Body of pancreas (tissue), 4 donors: ENCODE results near the gene PDLIM5. TPM values are rescaled to one million over a fixed set of nuclear protein-coding genes. Genes with fewer than 3 reads are reported as not detected.

ENCODE experiments used
- ATAC-seq: fragments of 150-250 bp; one replicate; pipeline ENCODE4 v1.9.1; 2016
- DNase-seq, 4 donors: peaks; one replicate each; pipeline ENCODE4 v3.0.0-alpha.2; 2019
- H3K27ac ChIP-seq, 4 donors: fragments of 200-600 bp; sonication (generic); 1 replicate in 3 of 4; 2 replicates in 1 of 4; pipeline versions ENCODE4 v1.5.1 to v1.6.1; 2016 to 2019; ENCODE audit warnings: mild to moderate bottlenecking in 1 of 4, mixed read lengths in 1 of 4, moderate library complexity in 1 of 4
- H3K27me3 ChIP-seq, 2 donors: fragments of 200-600 bp; sonication (generic); one replicate each; pipeline ENCODE4 v1.6.0; 2016; ENCODE audit warnings: mild to moderate bottlenecking in 1 of 2
- H3K36me3 ChIP-seq, 2 donors: fragments of 200-600 bp; sonication (generic); replicated peaks in 1 of 2; 2 replicates each; pipeline ENCODE4 v1.5.1; 2016; ENCODE audit warnings: low read depth in 2 of 2; ENCODE audit not compliant: insufficient read depth in 1 of 2
- H3K4me1 ChIP-seq: fragments of 200-600 bp; sonication (generic); one replicate; pipeline ENCODE4 v1.6.0; 2016
- H3K4me3 ChIP-seq, 2 donors: fragments of 200-600 bp; sonication (generic); 1 replicate in 1 of 2; 2 replicates in 1 of 2; pipeline ENCODE4 v1.5.1; 2016 to 2019
- H3K9me3 ChIP-seq, 3 donors: fragments of 200-600 bp; sonication (generic); 1 replicate in 2 of 3; 2 replicates in 1 of 3; pipeline ENCODE4 v1.5.1; 2016
- POLR2A ChIP-seq, 3 donors: fragments of 450-650 bp; IDR thresholded peaks; one replicate each; pipeline ENCODE4 v1.6.1; 2016; ENCODE audit warnings: antibody characterized with exemption in 3 of 3, mild to moderate bottlenecking in 2 of 3
- WGBS, 2 donors: methylation state at CpG; one replicate each; pipeline ENCODE4 v1.1.5; 2017; 5-methylcytosine and 5-hydroxymethylcytosine counted together
- intact Hi-C: fragments of 100-400 bp; cut with DNase I; formaldehyde crosslinking; loops from one replicate; pipeline ENCODE4 v1.15.1; 2023
- total RNA-seq, 2 donors: library from RNA; depleted of rRNA; stranded (reverse); fragments of >200 nt; gene quantifications; one replicate each; pipeline ENCODE4 v1.1.0, GENCODE V29; 2016
- TF ChIP-seq, protein P1 (sequence below), 7 experiments: fragments of 450-650 bp in 4 of 7; fragments of 200-600 bp in 3 of 7; sonication (generic) in 3 of 7; IDR thresholded peaks; one replicate each; pipeline ENCODE4 v1.5.1; 2016 to 2019; ENCODE audit warnings: antibody characterized with exemption in 7 of 7

Gene PDLIM5
- total RNA-seq, 2 donors from 2014 or later, result 44.2 to 70.3 TPM

- whole genome bisulfite sequencing, 2 donors, result 25 to 37% methylated on average over 5 of the region's 5 CpGs
- H3K4me1 ChIP-seq, result peaks cover 42% of the 10 kb centered on the region
- peak; percentile 64 for ATAC-seq
- no peak for DNase-seq
- H3K4me3 ChIP-seq, result no peak overlapping the region
- H3K9me3 ChIP-seq, result no peaks in the 10 kb centered on the region
- H3K36me3 ChIP-seq, result no peaks in the 10 kb centered on the region
- H3K27me3 ChIP-seq, result no peaks in the 10 kb centered on the region
- no peak for TF ChIP-seq POLR2A (IDR thresholded peaks at IDR 0.05)
- TF ChIP-seq, protein P1, sequence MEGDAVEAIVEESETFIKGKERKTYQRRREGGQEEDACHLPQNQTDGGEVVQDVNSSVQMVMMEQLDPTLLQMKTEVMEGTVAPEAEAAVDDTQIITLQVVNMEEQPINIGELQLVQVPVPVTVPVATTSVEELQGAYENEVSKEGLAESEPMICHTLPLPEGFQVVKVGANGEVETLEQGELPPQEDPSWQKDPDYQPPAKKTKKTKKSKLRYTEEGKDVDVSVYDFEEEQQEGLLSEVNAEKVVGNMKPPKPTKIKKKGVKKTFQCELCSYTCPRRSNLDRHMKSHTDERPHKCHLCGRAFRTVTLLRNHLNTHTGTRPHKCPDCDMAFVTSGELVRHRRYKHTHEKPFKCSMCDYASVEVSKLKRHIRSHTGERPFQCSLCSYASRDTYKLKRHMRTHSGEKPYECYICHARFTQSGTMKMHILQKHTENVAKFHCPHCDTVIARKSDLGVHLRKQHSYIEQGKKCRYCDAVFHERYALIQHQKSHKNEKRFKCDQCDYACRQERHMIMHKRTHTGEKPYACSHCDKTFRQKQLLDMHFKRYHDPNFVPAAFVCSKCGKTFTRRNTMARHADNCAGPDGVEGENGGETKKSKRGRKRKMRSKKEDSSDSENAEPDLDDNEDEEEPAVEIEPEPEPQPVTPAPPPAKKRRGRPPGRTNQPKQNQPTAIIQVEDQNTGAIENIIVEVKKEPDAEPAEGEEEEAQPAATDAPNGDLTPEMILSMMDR (IDR thresholded peaks at IDR 0.05), result no peak
- intact Hi-C loops, result no loop called here
- peak overlapping the region in 3 of 4 donors; percentile 19 to 61 (median 28) for H3K27ac ChIP-seq
Measured at GRCh38 chr4:94534401-94535312, 82.9 kb downstream of the PDLIM5 start.

GRCh38 chr4:94536049-94536448 lies 84.3 kb downstream of the PDLIM5 start:
- peaks cover 46% of the 10 kb centered on the region for H3K4me1 ChIP-seq
- no peaks in the 10 kb centered on the region for H3K27me3 ChIP-seq
- no peaks in the 10 kb centered on the region for H3K9me3 ChIP-seq
- DNase-seq, result no peak
- WGBS, 2 donors, result 85 to 86% methylated on average over 3 of the region's 3 CpGs
- intact Hi-C loops, result no loop called here
- no peaks in the 10 kb centered on the region for H3K36me3 ChIP-seq
- H3K27ac ChIP-seq, result peak overlapping the region in 1 of 4 donors; percentile 64
- TF ChIP-seq, protein P1 (IDR thresholded peaks at IDR 0.05), result no peak
- no peak for TF ChIP-seq POLR2A (IDR thresholded peaks at IDR 0.05)
- H3K4me3 ChIP-seq, result no peak overlapping the region
- ATAC-seq, result no peak

DNA sequence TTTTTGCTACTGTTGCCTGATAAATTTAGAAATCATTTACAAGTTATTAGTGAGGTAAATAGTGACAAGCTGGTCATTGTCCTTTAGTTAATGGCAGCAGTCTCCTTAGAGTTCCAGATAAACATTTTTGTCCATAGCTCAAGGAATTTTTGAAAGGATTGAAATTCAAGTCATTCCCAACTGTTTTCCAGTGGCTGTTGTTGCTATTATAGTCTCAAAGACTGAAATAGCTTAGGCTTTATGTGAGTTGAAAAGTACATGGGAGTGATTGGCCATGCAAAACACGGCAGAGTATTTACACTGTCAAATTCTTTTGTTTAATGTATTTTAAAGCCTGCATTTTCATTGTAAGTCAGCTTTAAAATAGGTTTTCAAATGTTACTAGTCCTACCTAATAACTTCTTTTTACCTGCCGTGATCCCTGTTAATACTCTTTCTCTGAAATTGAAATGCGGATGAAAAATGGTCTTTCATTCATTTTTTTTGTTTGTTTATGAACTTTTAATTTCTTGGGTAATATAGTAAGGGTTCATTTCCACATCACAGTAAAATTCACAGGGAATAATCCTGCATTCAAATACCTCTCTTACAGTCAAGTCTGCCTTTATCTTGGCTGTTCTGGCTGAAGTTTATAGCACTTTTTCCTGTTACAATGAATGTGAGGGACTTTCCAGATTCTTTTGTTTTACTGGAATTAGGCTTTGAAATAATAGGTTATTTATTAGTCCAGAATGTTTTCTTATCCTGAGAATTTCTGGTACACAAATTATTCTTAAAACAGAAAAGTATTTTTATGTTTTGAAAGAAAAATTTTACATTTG lies 85.1 kb downstream of the PDLIM5 start:
- Histone ChIP-seq H3K27ac (peak overlapping the region in 2 of 4 donors; percentile 60 to 64), H3K4me1 (peaks cover 50% of the 10 kb centered on the region), H3K27me3 (no peaks in the 10 kb centered on the region), H3K4me3 (no peak overlapping the region), H3K36me3 (no peaks in the 10 kb centered on the region), H3K9me3 (no peaks in the 10 kb centered on the region)
- TF ChIP-seq POLR2A (IDR thresholded peaks at IDR 0.05), result no peak
- TF ChIP-seq, protein P1 (IDR thresholded peaks at IDR 0.05), result no peak
- ATAC-seq, result no peak
- WGBS, 2 donors, result 51 to 54% methylated on average over 3 of the region's 3 CpGs
- no peak for DNase-seq
- intact Hi-C loops, result no loop called here

- ATAC-seq (no peak), DNase-seq (no peak)
- H3K4me3 ChIP-seq, result no peak overlapping the region
- TF ChIP-seq POLR2A (IDR thresholded peaks at IDR 0.05), result no peak
- TF ChIP-seq, protein P1 (IDR thresholded peaks at IDR 0.05), result no peak
- 80 to 85% methylated on average over 3 of the region's 3 CpGs for WGBS, 2 donors
- H3K4me1 ChIP-seq, result peaks cover 50% of the 10 kb centered on the region
- H3K9me3 ChIP-seq, result no peaks in the 10 kb centered on the region
- H3K36me3 ChIP-seq, result no peaks in the 10 kb centered on the region
- intact Hi-C loops, result no loop called here
- H3K27ac ChIP-seq, result peak overlapping the region in 1 of 4 donors; percentile 64
- no peaks in the 10 kb centered on the region for H3K27me3 ChIP-seq
Measured at GRCh38 chr4:94537921-94538628, 86.3 kb downstream of the PDLIM5 start.
